Measurements from ENCODE around the gene CDHR2. TPM values are rescaled to one million over a fixed set of nuclear protein-coding genes. Genes with fewer than 3 reads are reported as not detected.

The CDHR2 gene
- total RNA-seq, 1 experiment from 2014 or later, result not detected

DNA sequence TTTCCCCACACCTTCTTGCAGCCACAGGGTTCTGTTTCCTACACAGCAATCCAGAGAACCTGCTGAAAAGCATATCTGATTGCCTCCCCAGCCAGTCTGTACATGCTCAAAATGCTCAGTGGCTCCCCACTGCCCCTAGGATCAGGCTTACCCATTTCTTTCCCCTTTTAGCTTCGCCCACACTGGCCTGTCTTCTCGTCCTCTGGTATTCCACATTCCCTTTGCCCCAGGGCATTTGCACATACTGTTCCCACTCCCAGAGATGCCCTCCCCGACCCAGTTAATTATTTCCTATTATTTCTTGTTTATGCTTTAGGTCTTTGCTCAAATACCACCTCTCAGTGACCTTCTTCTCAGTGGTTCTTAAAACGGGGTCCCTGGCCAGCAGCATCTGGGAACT lies 91.5 kb downstream of the CDHR2 start:
- no peak for DNase-seq (ENCODE audit: low spot score)

DNA sequence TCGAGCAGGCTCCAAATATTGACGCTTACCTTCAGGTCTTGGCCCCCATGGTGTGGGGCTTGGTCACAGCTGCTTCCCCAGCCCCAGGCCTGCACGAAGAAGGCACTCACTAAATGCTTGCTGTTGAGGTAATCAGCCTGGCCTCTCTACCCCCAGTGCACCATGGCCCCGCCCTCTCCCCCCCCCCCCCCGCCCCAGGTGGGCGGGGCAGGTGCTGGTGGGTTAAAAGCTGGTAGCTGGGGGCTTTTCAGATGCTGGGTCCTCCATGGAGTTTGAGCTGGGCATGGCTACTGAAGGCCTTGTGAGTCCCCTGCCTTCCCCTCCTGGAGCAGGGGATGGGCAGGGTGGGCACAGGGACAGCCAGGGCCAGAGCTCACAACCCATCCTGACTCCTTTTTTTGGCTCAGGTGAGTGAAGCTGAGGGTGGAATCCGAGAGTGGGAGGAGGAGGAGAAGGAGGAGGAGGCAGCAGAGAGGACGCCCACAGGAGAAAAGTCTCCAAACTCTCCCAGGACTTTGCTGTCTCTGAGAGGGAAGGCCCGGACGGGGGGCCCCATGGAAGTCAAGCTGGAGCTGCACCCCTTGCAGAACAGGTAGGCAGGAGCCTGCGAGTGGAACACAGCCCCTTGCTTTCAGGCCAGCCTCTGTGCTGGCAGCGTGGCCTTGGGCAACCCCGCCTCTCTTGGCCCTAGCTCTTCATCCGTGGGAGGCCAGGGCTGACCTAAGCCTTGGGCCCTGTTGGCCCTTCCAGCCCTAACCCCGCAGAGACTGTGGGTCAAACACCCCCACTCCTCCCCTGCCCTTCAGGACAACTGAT lies 93.7 kb downstream of the CDHR2 start:
- DNase-seq (ENCODE audit: low spot score), result no peak

DNA sequence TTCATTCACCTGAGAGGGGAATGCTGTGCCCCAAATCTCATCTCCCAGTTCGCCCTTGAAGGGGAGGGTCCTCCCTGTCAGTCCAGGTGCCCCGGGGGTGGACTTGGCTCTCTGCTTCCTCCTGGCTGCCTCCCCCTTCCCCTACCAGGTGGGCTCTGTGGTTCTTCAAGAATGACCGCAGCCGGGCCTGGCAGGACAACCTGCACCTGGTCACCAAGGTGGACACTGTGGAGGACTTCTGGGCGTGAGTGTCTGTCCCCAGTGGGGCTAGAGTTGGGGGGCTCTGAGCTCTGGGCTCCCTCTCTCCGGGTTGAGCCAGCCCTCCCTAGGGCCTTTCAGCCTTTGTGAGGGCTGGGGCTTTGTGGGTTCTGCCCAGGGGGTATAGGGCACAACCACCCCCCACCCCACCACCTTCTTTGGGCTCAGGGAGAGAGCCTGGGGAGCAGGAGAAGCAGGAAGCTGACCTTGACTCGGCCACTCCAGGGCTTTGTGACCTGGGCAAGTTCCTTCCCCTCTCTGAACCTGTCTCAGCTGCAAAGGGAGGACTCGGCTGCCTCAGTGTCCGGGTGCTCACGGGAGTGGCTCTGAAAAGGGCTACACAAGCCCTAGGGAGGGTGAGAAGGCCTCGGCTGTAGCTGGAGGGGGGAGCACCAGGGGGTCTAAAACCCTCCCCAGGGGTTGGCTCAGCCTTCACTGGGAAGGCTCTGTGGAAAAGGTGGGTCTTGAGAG lies 94.5 kb downstream of the CDHR2 start:
- DNase-seq (ENCODE audit: low spot score), result no peak

DNA sequence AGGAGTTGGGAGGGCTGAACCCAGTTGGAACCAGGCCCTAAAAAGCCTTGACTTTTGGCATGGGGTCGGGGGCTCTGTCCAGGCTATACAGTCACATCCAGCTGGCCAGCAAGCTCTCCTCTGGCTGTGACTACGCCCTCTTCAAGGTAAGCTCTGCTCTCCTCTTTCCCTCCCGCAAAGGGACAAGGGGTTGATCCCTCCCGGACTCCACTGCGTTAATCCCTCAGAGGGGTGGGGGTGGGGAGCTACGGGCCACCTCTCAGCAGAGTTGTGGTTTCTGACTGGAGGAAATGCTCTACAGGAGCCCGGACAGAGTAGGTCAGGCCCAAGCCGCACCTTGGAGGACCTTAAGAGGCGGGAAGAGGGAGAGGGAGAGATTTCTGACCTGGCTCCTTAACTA lies 95.2 kb downstream of the CDHR2 start:
- DNase-seq (ENCODE audit: low spot score), result no peak

DNA sequence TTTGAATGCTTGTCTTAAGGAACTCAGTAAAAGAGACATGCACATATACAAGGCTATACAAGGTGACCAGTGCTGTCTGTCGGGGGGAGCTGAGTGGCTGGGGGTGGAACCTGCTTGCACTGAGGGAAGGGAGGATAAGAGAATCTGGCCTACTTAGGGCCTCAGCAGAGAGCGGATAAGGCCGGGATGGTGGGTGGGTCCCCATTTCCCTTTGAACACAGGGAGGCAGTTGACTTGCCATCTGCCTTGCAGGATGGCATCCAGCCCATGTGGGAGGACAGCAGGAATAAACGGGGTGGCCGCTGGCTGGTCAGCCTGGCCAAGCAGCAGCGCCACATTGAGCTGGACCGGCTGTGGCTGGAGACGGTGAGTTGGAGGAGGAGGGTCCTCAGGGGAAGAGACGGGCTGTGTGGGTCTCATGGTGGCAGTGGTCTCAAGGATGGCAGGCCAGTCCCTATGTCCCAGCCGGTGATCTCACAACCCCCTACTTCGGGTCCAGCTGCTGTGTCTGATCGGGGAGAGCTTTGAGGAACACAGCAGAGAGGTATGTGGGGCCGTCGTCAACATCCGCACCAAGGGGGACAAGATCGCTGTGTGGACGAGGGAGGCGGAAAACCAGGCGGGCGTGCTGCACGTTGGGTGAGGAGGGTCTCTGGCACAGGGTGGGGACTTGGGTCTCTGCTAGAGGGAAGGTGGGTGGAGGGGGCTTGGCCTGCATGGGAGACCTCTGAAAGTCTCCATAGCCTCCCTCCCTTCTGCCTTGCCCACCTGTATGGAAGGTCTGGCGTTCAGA lies 95.9 kb downstream of the CDHR2 start:
- DNase-seq (ENCODE audit: low spot score), result no peak

Other genes starting within 250 kb of the CDHR2 start
- 83.8 and 97.8 TPM in 2 replicates for gene KIAA1191, start 187.6 kb upstream of the CDHR2 start, total RNA-seq (2014; rRNA removed; shearing (Covaris generic))
- 0.02 TPM in 1 of 2 replicates, not detected in the other for gene ARL10, start 183.9 kb upstream of the CDHR2 start, total RNA-seq (2014; rRNA removed; shearing (Covaris generic))
- gene NOP16, start 160.7 kb upstream of the CDHR2 start, total RNA-seq (2014; rRNA removed; shearing (Covaris generic)), result 30.9 and 47.2 TPM in 2 replicates
- gene HIGD2A, start 160.6 kb upstream of the CDHR2 start, total RNA-seq (2014; rRNA removed; shearing (Covaris generic)), result 182 and 212 TPM in 2 replicates
- 80.4 and 81.9 TPM in 2 replicates for gene CLTB, start 132.8 kb upstream of the CDHR2 start, total RNA-seq (2014; rRNA removed; shearing (Covaris generic))
- gene FAF2, start 101.0 kb upstream of the CDHR2 start, total RNA-seq (2014; rRNA removed; shearing (Covaris generic)), result 59.3 and 64.6 TPM in 2 replicates
- 3.0 and 4.9 TPM in 2 replicates for gene RNF44, start 11.9 kb upstream of the CDHR2 start, total RNA-seq (2014; rRNA removed; shearing (Covaris generic))
- 11.7 and 14.0 TPM in 2 replicates for gene GPRIN1, start 60.8 kb downstream of the CDHR2 start, total RNA-seq (2014; rRNA removed; shearing (Covaris generic))
- 0.48 TPM in 1 of 2 replicates, not detected in the other for gene SNCB, start 81.2 kb downstream of the CDHR2 start, total RNA-seq (2014; rRNA removed; shearing (Covaris generic))
- not detected in 2 replicates for gene EIF4E1B, start 81.3 kb downstream of the CDHR2 start, total RNA-seq (2014; rRNA removed; shearing (Covaris generic))
- gene TSPAN17, start 98.1 kb downstream of the CDHR2 start, total RNA-seq (2014; rRNA removed; shearing (Covaris generic)), result 48.0 and 49.6 TPM in 2 replicates

All from H4 (cell line).